GM19043 (cell line): ENCODE measurements around the gene TRIM16.
"Not testable (repeated sequence)": the region's sequence is repeated elsewhere in the genome, so short reads cannot be mapped to it uniquely, and the experiment has no call there.

Source experiments
- ATAC-seq: cut with Tn5 transposase; IDR thresholded peaks from one replicate; pipeline ENCODE4 v1.9.1; 2021; ENCODE audit warnings: low read depth; ENCODE audit not compliant: unreplicated experiment

TRIM16 gene

DNA sequence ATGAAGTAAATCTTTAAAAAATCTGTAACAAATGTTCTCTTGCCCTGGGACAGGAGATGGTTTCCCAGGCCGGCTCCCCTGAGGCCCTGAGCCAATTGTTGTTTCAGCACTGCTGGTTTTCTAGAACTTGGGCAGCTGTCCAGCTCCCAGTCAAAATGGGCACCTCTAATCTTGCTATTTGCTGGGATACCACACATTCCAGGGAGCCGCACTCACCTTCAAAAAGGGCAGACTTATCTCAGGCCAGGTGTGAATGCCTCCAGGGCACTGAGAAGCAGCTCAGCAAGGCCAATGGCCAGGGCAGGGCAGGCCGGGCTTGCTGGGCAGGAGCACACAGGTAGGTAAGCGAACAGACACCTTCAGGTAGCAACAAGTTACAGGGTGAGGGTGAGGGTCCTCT is 24.4 kb downstream of the TRIM16 start:
- no peak for ATAC-seq

DNA sequence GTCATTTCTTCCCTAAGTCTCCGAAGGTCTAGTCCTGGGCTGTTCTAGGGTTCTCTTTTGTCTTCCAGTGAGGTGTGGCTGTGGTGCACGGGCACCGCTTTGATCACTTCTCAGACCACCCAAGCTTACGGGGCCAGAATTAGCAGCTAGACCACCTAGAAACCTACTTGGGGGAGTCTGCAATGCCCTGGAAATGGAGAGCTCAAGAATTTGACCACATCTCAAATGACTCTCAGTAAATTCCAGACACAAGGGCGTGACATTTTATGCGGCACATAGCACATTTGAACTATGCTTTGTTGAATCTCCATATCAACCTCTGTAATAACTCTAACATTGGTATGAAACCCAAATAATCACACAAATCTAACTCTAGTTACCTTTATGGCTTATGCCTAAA is 24.9 kb downstream of the TRIM16 start:
- ATAC-seq, result no peak

DNA sequence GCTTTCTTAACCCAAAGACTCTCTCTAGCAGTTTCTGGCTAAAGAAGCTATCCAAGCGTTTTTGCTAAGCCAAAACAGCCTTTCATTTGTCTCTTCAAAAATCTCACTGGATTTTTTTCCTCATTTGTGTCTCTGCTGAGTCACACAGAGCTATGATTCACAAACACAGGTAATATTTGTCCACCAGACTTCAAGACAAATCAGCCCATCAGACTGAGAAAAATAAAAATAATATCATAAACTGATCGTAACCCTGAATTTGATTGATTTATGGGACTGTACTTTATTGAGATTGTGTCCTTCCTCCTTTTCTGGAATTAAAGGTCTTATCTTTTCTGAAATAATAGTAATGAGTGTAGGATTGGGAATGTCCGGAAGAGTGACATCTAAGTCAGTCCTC is 25.8 kb downstream of the TRIM16 start:
- no peak for ATAC-seq

DNA sequence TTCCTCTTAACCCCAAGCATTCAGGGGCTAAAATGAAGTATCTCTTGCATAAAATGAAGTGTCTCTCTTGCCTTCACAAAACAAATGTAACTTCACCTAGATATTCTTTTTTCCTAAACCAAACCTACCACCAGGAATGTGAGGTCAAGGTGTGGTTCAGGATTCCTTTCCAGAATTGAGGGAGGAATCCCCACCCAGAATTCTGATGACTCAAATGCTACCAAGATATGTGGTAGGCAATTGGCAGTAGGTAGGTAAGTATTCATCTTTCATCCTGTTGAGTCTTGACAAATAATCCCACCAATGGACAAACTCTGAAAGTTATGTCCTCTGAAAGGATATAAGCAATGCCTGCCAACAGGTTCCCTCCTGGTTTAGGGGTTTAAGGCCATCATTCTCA is 26.2 kb downstream of the TRIM16 start:
- no peak for ATAC-seq

DNA sequence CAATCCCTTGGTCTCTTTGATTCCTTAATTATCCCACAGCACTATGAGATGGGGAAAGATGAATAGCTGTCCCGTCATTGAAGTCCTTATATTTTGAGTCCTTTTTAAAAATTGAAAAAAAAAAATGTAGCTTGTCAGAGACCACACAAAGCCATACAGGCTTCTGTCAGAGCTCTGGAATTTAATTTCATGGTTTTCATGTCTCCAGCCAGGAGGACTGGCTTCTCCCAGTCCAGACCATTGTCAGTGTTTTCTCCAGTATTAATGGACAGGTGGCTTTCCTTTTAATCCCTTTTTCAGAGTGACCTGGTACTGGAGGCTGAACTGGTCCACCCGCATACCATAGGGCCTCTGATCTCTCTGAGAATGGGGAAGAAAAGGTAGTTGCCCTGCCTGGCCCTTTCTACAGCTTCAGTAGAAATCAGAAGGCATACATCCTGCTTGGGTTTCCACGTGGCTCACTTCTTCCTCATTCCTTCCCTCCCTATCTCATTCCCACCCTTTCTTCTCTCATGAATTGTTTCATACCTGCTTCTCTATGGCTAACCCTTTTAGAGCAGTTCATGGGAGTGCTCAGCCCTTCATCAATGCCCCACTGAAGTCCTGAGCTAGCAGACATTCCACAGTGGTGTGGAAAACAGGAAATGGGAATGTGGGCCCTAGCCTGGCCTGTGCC is 29.1 kb downstream of the TRIM16 start:
- no peak for ATAC-seq

DNA sequence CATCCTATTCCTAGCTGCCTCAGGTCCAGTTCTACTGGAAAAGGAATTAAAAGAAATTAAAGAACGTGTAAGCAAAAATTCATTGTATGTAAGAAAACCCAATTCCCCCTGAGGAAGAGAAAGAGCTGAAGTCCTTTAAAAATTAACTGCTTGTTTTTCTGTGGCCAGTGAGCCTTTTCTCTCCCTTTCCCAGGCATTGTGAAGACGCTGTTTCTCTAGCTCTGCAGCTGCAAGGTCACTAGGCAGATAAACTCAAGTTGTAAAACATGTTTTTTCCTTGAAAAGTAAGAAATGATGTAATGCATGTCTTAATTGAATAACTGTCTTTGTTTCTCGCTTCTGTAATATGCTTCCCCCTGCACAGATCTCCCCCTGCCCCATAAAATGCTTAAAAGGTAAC is 29.7 kb downstream of the TRIM16 start:
- not testable (repeated sequence) for ATAC-seq

DNA sequence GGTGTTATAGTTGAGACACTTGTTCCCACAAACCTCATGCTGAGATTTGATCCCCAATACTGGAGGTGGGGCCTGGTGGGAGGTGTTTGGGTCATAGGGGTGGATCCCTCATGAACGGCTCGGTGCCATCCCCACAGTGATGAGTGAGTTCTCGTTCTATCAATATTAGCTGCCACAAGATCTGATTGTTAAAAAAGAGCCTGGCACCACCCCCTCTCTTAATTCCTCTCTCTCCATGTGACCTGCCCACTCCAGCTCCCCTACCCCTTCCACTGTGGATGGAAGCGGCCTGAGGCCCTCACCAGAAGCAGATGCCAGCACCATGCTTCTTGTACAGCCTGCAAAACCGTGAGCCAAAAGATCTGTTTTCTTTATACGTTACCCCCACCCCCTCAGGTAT is 31.2 kb downstream of the TRIM16 start:
- ATAC-seq, result no peak

DNA sequence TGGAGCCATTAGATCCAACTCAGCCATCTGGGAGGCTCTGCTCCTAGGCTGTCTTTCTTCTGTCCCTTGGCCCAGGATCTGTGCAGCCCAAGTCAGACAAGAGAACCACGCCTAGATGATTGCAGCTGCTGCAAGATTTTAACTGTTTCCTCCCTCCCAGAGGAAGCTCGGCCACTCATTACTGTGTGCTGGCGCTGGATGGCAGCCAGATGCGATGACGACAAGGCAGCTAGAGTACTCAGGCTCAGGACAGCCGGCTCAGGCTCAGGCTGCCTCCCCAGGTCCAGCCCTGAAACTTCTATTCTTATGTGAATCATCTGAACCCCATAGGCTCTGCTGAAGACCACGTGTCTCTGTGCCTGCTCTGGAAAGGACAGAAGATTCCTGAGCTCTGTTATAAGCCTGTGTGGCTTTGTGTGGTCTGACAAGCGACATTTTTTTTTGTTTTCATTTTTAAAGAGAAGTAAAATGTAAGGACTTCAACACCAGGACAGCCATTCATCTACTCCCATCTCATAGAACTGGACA is 32.5 kb downstream of the TRIM16 start:
- peak; percentile 67 for ATAC-seq

DNA sequence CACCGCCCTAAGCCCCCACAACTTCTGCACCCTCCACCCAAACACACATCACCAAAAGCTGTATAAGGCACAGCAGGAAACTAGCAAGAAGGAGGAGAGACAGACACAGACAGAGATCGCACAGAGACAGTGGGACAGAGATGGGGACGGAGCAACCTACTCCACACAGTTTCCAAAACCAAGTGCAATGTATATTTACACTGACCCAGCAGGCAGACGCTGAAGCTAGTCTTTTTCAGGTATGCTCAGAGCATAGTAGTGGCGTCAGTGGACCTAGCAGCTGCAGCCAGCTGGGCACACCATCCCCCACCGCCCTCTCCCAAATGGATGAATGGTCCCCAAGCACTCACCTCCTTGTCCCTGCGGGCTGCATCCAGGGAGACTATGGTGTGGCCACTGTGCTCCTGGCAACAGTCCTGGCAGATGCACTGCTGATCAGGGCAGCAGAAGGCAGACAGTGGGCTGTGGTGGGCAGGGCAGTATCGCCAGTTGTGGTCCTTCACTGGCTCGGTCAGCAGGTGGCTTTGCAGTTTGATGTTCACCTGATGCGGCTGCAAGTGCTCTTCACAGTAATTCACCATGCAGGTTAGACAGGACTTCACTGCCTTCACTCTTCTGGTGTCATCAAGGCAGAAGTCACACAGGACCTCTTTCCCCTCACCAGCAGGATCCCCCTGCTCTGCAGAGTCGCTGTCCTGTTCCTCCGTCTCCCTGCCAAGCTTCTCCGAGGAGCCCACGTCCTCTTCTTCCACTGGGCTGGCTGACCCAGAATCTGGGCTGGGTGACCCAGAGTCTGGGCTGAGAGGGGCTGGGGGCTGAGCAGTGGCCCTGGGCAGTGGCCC is 33.1 kb downstream of the TRIM16 start:
- ATAC-seq, result no peak

DNA sequence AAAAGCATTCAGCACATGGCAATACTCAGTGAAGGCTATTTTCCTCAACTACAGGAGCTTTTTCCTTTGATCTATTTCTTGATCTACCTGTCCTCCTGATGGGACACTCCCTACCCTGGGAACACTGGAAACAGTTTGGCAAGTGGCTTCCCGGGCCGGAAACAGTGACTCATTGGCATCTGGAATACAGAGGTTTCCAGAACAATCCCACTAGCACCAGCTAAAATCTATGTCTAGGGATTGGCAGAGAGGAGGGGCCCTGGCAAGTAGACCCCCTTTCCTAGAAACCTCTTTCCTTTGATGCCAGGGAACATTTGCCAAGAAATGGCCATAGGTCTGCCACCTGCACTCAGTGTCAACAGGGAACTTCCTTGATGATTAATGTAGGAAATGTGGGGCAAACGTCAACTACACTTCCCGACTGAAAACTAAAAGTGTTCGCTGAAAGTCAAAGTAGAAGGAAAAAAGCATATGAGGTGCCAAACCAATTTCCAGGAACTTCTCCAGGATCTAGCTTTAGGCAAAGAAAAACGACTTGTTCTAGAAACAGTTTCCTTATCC is 34.2 kb downstream of the TRIM16 start:
- no peak for ATAC-seq

DNA sequence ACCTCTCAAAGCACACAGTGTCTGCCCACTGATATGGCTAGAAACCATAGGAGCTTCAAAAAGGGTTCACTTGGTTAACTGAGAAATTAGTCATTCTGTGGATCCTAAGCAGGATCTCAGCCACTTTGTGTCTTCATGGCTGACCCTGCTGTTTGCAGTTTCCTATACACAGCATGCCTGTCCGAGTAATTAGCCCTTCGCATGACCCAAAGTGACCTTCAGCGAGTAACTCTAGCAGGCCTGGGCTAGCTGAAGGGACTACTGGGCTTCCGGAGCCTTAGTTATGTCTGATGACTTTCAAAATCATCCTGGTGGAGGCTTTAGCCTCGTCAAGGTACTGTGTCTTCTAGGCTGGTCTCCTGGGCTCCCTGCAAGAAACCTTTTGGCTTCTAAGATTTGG is 35.7 kb downstream of the TRIM16 start:
- no peak for ATAC-seq

DNA sequence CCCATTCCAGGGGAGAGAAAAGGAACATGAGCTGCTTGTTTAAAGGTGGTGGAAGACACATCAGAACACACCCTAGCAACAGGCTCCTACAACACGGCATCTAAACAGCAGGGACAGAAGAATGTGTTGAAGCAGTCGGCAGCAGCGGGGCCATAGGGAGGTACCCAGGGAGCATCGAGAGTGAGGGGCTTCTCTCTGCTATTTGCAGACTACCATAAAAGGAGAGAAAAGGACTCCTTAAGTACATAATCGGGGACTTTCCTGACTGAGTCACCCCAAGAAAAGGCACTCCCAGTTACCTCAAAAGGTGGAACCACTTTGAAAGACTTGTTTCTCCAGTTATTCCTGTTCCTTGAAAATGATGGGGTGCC is 38.2 kb downstream of the TRIM16 start:
- not testable (repeated sequence) for ATAC-seq

DNA sequence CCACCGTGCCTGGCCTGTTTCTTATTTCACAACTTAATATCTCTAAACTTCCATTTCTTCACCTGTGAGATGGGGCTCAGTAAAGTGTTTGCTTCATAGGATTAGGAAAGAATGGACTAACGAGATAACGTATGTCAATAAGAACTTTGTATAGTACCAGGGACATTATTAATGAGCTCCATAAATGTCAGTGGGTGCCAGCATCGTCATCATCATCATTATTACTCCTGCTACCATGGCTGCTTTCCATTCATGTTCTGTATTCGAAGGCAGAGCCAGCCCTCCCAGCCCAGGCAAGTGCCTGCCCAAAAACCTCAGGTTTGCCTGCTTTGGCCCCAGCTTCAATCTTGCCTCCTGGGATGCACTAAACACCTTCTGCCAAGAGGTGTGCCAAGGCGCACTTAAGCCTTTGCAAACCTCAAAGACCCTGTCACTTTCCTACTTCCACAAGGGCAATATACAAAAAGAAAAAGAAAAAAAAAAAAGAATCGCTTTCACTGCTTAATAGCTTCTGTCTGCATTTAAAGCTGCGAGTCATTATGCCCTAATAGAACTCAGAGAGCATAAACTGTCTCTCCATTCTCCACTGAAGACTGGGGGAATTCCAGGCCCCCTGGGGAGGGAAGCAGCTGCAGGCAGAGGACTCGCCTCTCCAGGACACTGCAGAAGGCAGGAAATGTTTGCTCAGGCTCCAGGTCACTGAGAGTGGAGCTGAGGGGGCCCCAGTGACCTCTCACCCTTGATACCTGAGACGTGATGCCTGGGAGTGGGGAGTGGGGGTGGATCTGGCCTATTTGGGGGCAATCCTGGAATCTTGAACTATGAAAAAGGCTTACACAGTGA is 38.8 kb downstream of the TRIM16 start:
- ATAC-seq, result not testable (repeated sequence)

DNA sequence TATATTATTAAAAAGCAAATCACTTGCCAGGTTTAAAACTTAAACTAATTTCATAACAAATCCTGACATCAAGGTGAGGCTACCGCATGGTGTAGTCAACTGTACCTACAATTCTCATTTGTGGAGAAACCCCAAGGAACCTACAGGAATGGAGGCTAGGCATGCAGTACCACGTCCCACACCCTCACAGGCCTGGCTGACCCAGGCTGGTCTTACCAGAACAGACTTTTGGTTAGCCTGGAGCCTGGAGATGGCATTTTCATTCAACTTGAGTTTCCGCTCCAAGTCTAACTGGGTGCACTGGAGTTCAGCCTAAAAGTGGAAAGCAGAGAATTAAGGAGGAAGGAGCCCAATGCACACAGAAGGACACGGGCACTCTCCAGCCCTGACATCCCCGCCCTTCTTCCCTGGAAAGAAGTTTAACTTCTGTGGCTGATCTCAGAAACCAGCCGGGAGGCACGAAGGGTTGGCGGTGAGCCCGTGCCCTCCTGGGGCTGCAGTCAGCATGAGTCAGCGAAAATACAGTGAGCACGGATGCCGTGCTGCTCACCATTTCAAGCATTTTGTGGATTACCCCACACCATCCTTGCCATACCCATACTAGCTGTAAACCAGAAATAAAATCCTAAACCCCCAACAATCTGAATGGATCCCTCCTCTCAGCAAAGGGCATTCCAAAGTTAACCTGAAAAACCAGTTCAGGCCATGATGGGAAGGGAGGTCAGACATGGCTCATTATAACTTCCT is 41.4 kb downstream of the TRIM16 start:
- ATAC-seq, result not testable (repeated sequence)

DNA sequence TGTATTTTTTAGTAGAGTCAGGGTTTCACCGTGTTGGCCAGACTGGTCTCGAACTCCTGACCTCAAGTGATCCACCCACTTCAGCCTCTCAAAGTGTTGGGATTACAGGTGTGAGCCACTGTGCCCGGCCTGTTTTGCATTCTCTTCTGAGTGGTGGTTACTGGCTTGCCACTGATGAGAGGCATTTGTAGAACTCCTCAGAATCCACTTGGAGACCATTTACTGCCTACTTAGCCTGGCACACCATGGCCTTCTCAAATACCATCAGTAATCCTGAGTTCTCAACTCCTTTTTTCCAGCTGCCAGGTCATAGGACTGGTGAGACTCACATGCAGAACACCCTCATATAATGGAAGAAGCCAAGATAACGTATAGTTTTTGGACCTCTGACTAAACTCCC is 42.1 kb downstream of the TRIM16 start:
- not testable (repeated sequence) for ATAC-seq

DNA sequence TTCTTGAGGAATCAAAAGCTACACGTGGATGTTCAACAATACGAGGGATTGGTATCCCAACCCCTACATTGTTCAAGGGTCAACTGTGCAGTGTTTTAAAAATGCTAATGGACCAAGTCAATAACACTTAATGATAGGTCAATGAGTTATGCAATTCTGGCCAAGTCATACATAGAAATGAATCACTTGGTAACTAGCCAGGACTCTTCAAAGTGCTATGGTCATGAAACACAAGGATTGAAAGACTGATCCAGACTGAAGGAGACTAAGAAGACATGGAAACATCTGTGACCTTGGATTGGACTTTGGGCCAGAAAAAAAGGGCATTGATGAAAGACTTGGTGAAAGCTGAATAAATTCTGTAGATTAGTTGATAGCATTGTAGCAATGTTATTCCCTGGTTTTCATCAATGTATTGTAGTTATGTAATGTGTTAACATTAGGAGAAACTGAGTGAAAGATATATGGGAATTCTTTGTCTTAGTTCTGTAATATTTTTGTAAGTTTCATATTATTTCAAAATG is 53.1 kb downstream of the TRIM16 start:
- not testable (repeated sequence) for ATAC-seq

DNA sequence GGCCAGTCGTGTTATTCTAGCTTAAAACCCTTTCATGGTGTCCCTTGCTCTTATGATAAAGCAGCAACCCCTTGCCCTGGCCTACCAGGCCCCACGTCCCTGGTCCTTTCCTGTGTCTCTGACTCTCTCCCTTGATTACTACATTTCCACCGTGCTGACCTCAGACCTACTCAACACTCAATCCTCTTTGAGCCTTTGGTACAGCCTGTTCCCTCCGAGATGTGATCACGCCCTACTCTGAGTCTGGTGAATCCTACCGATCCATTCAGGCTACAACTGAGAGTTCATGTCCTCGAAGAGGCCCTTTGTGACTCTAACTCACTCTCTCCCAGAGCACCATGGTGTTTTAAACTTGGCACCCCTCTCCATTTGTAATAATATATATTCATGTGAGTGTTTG is 54.1 kb downstream of the TRIM16 start:
- not testable (repeated sequence) for ATAC-seq

DNA sequence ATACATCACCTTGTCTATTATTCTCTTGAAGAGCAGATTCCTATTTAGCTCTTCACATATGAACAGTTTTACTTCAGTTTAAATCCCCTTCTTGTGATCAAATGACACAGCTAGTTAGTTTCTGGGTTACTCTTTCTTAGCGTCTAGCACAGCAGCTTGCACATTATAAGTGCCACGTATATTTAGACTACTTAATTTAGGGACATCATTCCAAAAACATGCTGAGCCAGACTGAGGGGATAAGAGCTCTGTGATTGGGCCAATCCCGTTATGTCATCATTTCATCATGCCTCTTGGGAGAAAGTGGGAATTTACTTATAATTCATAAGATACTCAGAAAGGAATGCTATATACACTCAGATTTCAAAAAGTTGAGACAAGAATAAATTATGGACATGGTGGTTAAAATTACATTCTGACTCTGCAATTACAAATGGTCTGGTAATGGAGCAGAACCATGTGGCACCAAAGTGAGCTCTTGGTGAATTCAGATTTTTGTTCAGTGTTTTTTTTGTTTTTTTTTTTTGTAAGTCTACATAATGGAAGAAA is 60.4 kb downstream of the TRIM16 start:
- ATAC-seq, result not testable (repeated sequence)

DNA sequence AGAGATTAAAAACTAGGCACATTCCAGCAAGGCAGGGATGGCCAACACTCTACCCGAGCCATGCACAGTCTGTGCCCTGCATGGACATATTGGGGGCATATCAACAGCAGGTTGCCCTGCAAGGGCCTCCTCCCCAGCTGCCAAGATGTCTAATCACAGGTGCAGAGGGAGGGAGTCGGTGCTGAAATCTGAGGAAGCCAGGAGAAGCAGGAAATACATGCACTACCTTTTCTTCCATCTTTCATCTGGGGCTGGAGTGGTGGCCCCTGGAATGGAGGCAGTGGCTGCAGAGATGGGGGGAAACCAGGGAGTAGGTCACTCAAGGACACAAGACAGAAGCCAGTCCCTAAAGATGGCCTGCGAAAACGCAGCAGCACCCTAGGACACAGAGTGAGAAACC is 60.9 kb downstream of the TRIM16 start:
- ATAC-seq, result not testable (repeated sequence)
